ENCODE results near the gene MAP2K7.
"Not testable (repeated sequence)": the region's sequence is repeated elsewhere in the genome, so short reads cannot be mapped to it uniquely, and the experiment has no call there.

Gene MAP2K7

GRCh38 chr19:7903244-7904073 lies at the start of gene MAP2K7:
TSS of gene MAP2K7 (plus strand) at chr19:7903877. CDS start at chr19:7903945, 68 bp downstream.
- peak; percentile 99 for DNase-seq (ENCODE audit: low read depth)

- no peak for DNase-seq (ENCODE audit: low read depth)
These were observed 48.1 kb upstream of the MAP2K7 start for GRCh38 chr19:7855426-7856108.

GRCh38 chr19:7856109-7856591 lies 47.5 kb upstream of the MAP2K7 start:
- no peak for DNase-seq (ENCODE audit: low read depth)

- DNase-seq (ENCODE audit: low read depth), result no peak
These were observed 46.7 kb upstream of the MAP2K7 start for GRCh38 chr19:7856679-7857663.

GRCh38 chr19:7857727-7858108 lies 46.0 kb upstream of the MAP2K7 start:
- no peak for DNase-seq (ENCODE audit: low read depth)

GRCh38 chr19:7858109-7858770 lies 45.4 kb upstream of the MAP2K7 start:
- DNase-seq (ENCODE audit: low read depth), result no peak

GRCh38 chr19:7859087-7859486 lies 44.6 kb upstream of the MAP2K7 start:
- DNase-seq (ENCODE audit: low read depth), result not testable (repeated sequence)

- no peak for DNase-seq (ENCODE audit: low read depth)
These were observed 43.6 kb upstream of the MAP2K7 start for GRCh38 chr19:7859831-7860713.

- DNase-seq (ENCODE audit: low read depth), result no peak
These were observed 42.7 kb upstream of the MAP2K7 start for GRCh38 chr19:7860714-7861618.

- no peak for DNase-seq (ENCODE audit: low read depth)
These were observed 41.9 kb upstream of the MAP2K7 start for GRCh38 chr19:7861619-7862412.

- DNase-seq (ENCODE audit: low read depth), result peak; percentile 70
These were observed 41.2 kb upstream of the MAP2K7 start for GRCh38 chr19:7862413-7862951.

- no peak for DNase-seq (ENCODE audit: low read depth)
These were observed 40.3 kb upstream of the MAP2K7 start for GRCh38 chr19:7863157-7863970.

- no peak for DNase-seq (ENCODE audit: low read depth)
These were observed 39.5 kb upstream of the MAP2K7 start for GRCh38 chr19:7863971-7864689.

- DNase-seq (ENCODE audit: low read depth), result no peak
These were observed 39.0 kb upstream of the MAP2K7 start for GRCh38 chr19:7864690-7865074.

- DNase-seq (ENCODE audit: low read depth), result no peak
These were observed 38.3 kb upstream of the MAP2K7 start for GRCh38 chr19:7865262-7865911.

- DNase-seq (ENCODE audit: low read depth), result no peak
These were observed 37.1 kb upstream of the MAP2K7 start for GRCh38 chr19:7866399-7867091.
